Activated CD4-positive, alpha-beta T cell treated with anti-CD3 and anti-CD28 coated beads for 24 hours (primary cell): Measurements from ENCODE around the gene GIPC1.

Experiments
- DNase-seq, 2 donors: peaks; one replicate each; pipeline ENCODE4 v3.0.0-alpha.2; 2020; ENCODE audit warnings: low read depth in 2 of 2

The GIPC1 gene

GRCh38 chr19:14494910-14495671, 836 bp downstream of the GIPC1 start:
- no peak for DNase-seq

DNA sequence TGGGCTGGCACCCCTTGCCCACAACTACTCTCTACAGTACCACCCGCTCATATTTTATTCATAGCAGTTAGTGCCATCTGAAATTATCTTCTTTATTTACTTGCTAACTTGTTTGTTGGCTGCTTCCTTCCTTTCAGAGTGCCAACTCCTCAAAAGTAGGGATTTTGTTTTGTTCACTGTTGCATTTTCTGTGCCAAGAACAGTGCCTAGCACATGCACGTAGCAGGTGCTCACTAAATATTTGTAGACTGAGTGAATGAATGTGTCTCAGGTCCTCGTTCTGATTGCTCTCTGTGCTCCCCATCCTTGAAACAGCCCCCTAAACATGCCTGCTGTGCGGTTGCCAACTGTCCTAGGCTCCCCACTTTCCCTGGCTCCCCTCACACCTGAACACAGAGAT, 1.5 kb downstream of the GIPC1 start:
- DNase-seq = no peak

- DNase-seq = no peak
Measured at GRCh38 chr19:14492756-14493337, 3.1 kb downstream of the GIPC1 start.

DNA sequence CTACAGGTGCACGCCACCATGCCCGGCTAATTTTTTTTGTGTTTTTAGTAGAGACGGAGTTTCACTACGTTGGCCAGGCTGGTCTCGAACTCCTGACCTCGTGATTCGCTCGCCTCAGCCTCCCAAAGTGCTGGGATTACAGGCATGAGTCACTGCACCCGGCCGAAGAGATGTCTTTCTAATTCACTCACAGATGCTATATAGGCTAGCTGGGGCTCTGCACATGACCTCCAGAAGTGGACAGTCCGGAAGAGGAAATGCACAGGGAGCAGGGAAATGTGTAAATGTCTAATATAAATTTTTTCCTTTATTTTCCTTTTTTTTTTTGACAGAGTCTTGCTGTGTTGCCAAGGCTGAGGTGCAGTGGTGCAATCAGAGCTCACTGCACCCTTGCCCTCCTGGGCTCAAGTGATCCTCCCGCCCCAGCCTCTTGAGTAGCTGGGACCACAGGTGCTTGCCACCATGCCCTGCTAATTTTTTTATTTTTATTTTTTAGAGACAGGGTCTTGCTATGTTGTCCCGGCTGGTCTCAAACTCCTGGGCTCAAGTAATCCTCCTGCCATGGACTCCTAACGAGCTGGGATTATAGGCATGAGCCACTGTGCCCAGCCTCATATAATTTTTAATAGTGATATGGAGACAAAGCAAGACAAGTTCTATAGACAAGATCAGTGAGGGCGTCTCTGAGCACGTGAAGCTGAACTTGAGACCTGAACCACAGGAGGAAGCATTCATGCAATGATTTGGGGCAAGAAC, 8.4 kb downstream of the GIPC1 start:
- no peak for DNase-seq

DNA sequence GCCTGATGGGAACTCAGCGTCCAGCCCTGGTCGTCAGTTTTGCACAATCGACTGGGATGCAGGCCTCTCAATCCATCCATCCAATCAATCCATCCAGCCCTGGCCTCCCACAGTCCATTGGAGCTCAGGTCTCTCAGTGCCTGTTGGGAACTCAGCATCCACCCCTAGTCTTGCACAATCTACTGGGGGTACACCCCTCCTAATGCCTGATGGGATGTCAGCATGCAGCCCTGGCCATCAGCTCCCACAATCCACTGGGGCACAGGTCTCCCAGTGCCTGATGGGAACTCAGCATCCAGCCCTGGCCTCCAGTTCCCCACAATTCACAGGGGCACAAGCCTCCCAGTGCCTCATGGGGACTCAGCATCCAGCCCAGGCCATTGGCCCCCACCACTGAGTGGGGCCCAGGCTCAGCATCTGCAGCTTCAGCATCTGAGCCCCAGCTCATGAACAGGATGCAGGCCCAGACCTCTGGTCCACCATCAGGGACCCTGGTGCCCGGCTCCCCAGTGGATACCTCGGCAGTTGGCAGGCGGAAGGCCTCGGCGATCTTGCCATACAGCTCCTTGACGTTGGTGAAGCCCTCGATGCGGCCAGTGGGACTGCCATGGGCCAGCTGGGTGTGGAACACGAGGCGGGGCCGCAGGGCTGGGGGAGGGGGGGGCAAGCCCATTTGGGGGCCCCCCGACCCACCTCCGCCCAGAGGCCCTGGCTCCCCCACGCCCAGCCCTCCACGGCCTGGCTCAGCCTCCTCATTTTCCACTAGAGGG, 13.6 kb downstream of the GIPC1 start:
- DNase-seq = no peak

- no peak for DNase-seq
Measured at GRCh38 chr19:14480700-14481079, 15.2 kb downstream of the GIPC1 start.

DNA sequence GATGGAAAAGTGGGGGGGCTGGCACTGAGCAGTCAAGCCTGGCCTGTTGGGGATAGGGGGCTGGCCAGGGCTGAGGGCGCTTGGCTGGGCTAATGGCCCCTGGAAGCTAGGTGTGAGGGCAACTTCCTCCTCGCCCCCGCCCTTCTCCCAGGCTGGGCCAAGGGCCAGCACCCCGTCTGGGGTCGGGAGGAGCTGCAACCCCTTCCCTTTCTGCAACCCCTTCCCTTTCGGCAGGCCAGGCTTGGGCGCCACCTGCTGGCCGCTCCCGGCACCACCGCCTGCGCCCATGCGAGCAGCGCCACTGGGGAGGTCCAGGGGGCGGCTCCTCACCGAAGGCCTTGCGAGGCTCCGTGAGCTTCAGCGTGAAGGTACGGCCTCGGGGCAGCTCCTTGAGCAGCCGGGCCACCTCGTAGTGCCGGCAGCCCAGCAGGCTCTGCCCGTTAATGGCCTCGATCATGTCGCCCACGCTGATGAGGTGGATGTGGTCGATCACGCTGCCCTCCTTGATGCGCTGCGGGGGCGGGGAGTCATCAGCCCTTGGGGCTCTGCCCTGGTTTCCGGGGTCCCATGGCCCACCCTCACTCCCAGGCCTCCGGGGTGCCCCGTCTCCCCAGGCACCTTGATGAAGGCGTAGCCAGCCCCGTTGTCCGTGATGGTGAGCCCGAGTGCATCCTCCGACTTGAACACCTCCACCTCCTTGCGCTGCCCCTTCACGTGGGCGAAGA, 15.8 kb downstream of the GIPC1 start:
- DNase-seq = peak; percentile 54 to 57

DNA sequence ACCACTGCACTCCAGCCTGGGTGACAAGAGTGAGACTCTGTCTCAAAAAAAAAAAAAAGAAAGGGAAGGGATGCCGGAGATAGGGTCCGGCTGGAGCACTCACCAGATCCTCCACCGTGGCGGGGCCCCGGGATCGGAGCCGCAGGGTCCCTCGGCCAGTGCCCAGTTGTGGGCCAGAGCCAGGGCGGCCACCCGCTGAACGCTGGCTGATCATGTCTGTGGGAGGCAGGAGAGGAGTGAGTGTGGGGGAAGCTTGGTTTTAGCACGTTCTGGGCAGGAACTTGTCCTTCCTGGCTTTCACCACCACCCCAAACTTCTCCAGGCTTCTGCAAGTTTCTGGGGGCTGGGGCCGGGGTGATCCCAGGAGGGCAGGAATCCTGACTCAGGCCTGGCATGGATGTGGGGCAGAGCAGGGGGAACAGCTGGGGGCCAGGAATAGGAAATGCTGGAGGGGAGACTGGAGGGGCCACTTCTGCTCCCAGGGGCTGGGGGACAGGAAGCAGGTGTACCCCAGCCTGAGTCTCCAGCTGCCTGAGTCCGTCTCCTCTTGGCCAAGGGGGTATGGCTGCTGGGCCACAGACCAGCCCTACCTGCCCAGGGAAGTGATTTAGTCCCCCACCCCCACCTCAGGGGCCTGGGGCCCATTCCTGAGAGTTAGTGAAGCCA, 16.5 kb downstream of the GIPC1 start:
- DNase-seq = no peak

GRCh38 chr19:14478113-14478545, 17.8 kb downstream of the GIPC1 start:
- no peak for DNase-seq

- no peak for DNase-seq
Measured at GRCh38 chr19:14477418-14478112, 18.4 kb downstream of the GIPC1 start.

DNA sequence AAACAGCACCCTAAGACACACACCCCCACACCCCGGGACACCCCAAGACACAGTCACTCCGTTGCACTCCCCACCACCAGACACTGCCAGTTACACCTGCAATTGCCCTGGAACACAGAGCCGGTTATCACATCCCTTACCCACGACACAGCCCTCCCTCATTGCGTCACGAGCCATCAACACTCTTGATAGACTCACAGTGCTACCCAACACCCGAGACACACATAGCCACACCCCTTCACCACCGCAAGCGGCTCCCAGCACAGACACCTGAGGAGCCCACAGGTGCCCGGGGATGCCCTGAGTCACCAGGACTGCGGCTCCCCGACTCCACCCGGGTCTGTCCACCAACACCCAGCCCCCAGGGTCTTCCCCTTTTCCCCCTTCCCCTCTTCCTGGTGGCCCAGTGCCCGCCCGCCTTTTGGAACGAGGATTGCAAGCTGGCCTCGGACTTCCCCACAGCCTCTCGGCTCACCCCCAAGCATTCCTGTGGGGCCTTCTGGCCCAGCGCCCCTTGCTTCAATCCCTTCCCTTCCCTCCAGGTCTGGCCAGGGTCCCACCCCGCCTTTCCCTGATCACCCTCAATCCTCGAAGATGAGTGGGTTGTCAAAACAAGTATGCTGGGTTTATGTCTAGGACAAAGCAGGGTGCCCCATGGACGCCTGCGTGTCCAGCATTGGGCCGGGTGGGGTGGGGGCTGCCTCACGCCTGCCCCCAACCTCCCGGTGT, 19.1 kb downstream of the GIPC1 start:
- DNase-seq = no peak

DNA sequence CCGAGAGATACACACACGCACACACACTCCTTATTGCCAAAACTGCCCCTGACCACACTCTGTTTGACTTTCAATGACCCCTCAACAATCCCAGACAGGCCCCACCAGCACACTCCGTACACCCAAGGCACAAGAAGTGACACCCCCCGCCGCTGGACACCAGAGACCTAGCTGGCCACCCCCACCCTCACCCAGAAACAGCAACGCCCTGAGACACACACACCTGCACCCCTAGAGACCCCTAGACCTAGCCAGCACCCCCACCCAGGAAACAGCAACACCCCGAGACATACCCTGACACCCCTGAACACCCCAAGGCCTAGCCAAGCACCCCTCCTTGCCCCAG, 19.6 kb downstream of the GIPC1 start:
- no peak for DNase-seq

DNA sequence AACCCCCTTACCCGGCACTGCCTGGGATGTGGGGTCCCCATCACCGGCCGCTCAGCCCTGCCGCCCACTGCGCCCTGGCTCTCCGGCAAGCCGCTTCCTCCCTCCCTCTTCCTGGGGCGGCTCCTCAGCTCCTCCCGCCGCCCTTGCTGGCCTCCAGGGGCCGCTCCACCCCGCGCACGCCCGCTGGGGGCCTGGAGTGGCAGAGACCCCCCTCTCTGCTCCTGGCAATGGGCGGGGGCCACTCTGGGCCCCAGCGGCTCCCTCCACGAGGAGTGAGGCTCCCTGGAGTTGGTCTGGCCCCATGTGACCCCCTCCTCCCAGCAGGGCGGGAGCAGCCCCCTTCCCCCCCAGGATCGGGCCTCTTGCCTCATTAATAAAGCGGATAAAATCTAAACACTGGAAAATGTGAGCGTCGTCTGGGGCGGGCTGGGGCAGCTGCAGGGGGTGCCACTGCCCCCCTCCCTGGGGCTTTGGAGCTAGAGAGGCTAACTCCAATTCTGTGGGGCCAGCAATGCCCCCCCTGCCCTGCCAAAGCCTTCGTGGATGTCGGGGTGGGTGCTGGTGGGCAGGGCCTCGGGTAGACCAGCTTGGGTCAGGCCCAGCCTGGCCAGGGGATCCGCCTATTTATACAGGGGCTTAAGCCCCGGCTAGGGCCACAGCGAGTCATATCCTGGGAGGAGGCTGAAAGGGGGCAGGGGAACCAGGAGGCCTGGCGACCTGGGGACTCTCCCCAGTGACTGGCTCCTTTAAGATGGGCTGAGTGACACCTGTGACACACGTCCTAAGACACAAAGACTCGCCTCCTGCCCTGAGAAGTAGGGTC, 20.5 kb downstream of the GIPC1 start, which contains the start of gene PTGER1:
TSS of gene PTGER1 (minus strand) at position 104 of the 823 bp plus-strand sequence. CDS start 1,034 bp downstream, outside the sequence.
- no peak for DNase-seq

DNA sequence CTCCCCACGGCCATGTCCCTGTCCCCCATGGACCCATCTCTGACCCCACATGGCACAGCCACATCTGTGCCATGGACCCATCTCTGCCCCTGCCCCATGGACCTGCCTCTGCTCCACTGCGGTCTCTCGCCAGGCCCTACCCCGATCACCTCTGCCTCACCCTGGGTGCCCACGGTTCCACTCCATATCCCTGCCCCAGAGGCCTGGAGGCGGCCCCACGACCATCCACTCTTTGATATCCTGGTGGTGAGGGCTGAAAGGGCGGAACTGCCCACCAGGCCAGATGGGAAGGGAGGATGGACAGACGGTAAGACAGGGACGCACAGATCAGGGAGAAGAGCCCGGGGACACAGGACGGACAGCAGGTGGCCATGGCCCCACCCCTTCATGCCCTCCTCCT, 21.1 kb downstream of the GIPC1 start:
- DNase-seq = no peak

- DNase-seq = no peak
Measured at GRCh38 chr19:14473978-14474578, 21.8 kb downstream of the GIPC1 start.

DNA sequence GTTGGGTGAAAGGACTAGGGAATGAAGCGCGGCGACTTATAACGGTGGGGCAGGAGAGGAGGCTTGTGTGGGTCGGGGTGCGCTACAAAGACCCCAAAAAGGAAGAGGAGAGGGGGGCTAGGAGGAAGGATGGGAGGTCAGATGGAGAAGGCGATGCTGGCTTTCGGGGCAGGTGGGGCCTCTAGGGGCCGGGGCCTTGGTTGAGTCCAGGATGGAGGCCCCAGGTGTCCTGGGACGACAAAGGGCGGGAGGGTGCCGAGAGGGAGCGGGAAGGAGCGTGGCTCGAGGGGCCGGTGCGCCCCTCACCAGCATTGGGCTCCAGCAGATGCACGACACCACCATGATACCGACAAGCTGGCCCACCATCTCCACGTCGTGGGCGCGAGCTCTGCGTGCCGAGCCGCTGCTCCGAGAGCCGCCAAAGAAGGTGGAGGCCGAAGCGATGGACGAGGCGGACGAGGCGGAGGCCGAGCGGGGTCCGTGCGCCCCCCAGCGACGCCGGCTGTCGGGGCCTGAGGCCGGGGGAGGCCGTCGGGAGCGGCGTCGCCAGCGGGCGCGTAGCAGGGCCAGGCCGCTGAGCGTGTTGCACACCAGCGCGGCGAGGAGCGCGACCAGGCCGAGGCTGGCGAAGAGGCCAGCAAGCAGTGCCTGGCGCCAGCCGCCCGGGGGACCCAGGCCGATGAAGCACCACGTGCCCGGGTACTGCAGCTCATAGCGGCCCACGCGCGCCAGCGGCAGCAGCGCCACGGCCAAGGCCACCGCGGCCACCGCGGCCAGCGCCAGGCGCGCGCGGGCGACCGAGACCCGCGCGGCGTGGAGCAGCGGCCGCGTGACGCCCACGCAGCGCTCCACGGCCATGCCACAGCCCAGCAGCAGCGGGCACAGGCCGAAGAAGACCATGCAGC, 22.6 kb downstream of the GIPC1 start:
- DNase-seq = no peak
